Prostate gland (tissue), 2 donors: Measurements from ENCODE around the gene EVI5. TPM values are rescaled to one million over a fixed set of nuclear protein-coding genes. Genes with fewer than 3 reads are reported as not detected.

ENCODE experiments used
- DNase-seq: peaks from one replicate; pipeline ENCODE4 v3.0.0-alpha.2; 2019; ENCODE audit warnings: low spot score
- H3K27ac ChIP-seq, 2 donors: fragments of 200-600 bp; sonication (generic); 2 replicates each; pipeline ENCODE4 v1.5.1; 2017 to 2019
- H3K27me3 ChIP-seq: fragments of 200-600 bp; sonication (generic); replicated peaks from 2 replicates; pipeline ENCODE4 v1.5.1; 2019; ENCODE audit not compliant: insufficient read depth
- H3K36me3 ChIP-seq, 2 donors: fragments of 200-600 bp; sonication (generic); 1 replicate in 1 of 2; 2 replicates in 1 of 2; pipeline versions ENCODE4 v1.5.1 to v1.8.1; 2017 to 2019
- H3K4me1 ChIP-seq: fragments of 200-600 bp; sonication (generic); replicated peaks from 2 replicates; pipeline ENCODE4 v1.5.1; 2019
- H3K4me3 ChIP-seq, 2 donors: fragments of 200-600 bp; sonication (generic); 2 replicates each; pipeline ENCODE4 v1.5.1; 2017 to 2019
- H3K9me3 ChIP-seq: fragments of 200-600 bp; sonication (generic); 2 replicates; pipeline ENCODE4 v1.5.1; 2017
- CTCF ChIP-seq, 4 experiments: fragments of 200-600 bp in 2 of 4; fragments of 450-650 bp in 2 of 4; sonication (generic) in 2 of 4; IDR thresholded peaks; 1 replicate in 3 of 4; 2 replicates in 1 of 4; pipeline ENCODE4 v1.5.1; 2016 to 2019; ENCODE audit warnings: antibody characterized with exemption in 4 of 4, mild to moderate bottlenecking in 2 of 4, moderate library complexity in 2 of 4
- POLR2A ChIP-seq: fragments of 450-650 bp; IDR thresholded peaks from one replicate; pipeline ENCODE4 v1.6.1; 2016; ENCODE audit warnings: antibody characterized with exemption, mild to moderate bottlenecking
- POLR2AphosphoS5 ChIP-seq: sonication (generic); formaldehyde crosslinking; IDR thresholded peaks from one replicate; pipeline ENCODE4 v1.6.1; 2017; ENCODE audit warnings: antibody characterized with exemption
- WGBS: methylation state at CpG from one replicate; pipeline ENCODE4 v1.1.5; 2018; 5-methylcytosine and 5-hydroxymethylcytosine counted together
- intact Hi-C: fragments of 100-400 bp; cut with DNase I; formaldehyde crosslinking; loops from one replicate; pipeline ENCODE4 v1.14.2; 2022
- total RNA-seq, 2 donors: library from RNA; depleted of rRNA; stranded (reverse); fragments of >200 nt; gene quantifications; one replicate each; pipeline ENCODE4 v1.1.0, GENCODE V29; 2016

Gene EVI5
- 10 to 100 TPM; 22.2 to 38.6 TPM for total RNA-seq

GRCh38 chr1:92784639-92785500, at the start of gene EVI5:
TSS of gene EVI5 (minus strand) at chr1:92785108. CDS start at chr1:92736546, 48,562 bp downstream.
- Histone ChIP-seq H3K4me1 (peaks cover 5% of the 10 kb centered on the region), H3K27me3 (no peaks in the 10 kb centered on the region), H3K9me3 (no peaks in the 10 kb centered on the region), H3K4me3 (peak within 1 kb of the TSS; percentile 58 to 93), H3K36me3 (no peaks in the 10 kb centered on the region), H3K27ac (peak within 1 kb of the TSS; percentile 91 to 98)
- WGBS = 1% methylated on average over 85 of the region's 94 CpGs
- peak; percentile 92 for DNase-seq
- intact Hi-C loops = loop anchor here (5.0 kb wide), 1 partner anchor 47 kb away; the partner anchor contains the start of gene RPL5
- peak; percentile 71 for TF ChIP-seq POLR2A
- TF ChIP-seq POLR2AphosphoS5 = peak; percentile 83
- TF ChIP-seq CTCF (IDR thresholded peaks at IDR 0.05) = peak in 2 of 4 experiments; percentile 2 to 23

- TF ChIP-seq POLR2AphosphoS5 (no peak), POLR2A (no peak), CTCF (IDR thresholded peaks at IDR 0.05) (no peak)
- no peak for DNase-seq
- no peaks in the 10 kb centered on the region for H3K27me3 ChIP-seq
- intact Hi-C loops = loop anchor here (5.0 kb wide), 1 partner anchor 52 kb away; no protein-coding TSS in a partner anchor
- H3K36me3 ChIP-seq = peaks cover 0 to 3% of the 10 kb centered on the region in 2 donors
- H3K9me3 ChIP-seq = no peaks in the 10 kb centered on the region
- H3K4me1 ChIP-seq = peaks cover 16% of the 10 kb centered on the region
- H3K4me3 ChIP-seq = peak overlapping the region in 1 of 2 donors; percentile 91
- no peak overlapping the region for H3K27ac ChIP-seq
- 66% methylated on average over 5 of the region's 5 CpGs for WGBS
These were observed 49.7 kb upstream of the EVI5 start for GRCh38 chr1:92834617-92835016.

GRCh38 chr1:92833840-92834239, 48.9 kb upstream of the EVI5 start:
- Histone ChIP-seq H3K36me3 (peaks cover 0 to 3% of the 10 kb centered on the region in 2 donors), H3K9me3 (no peaks in the 10 kb centered on the region), H3K27ac (peak overlapping the region in 1 of 2 donors; percentile 92), H3K4me3 (peak overlapping the region in 1 of 2 donors; percentile 91), H3K4me1 (peaks cover 16% of the 10 kb centered on the region), H3K27me3 (no peaks in the 10 kb centered on the region)
- intact Hi-C loops = loop anchor here (5.0 kb wide), 1 partner anchor 52 kb away; no protein-coding TSS in a partner anchor
- DNase-seq = no peak
- 73% methylated on average over 5 of the region's 5 CpGs for WGBS
- TF ChIP-seq CTCF (IDR thresholded peaks at IDR 0.05) (no peak), POLR2A (no peak), POLR2AphosphoS5 (no peak)

GRCh38 chr1:92832537-92833114, 47.7 kb upstream of the EVI5 start:
- DNase-seq = no peak
- intact Hi-C loops = loop anchor here (5.0 kb wide), 1 partner anchor 50 kb away; no protein-coding TSS in a partner anchor
- 0% methylated on average over 19 of the region's 19 CpGs for WGBS
- H3K36me3 ChIP-seq = no peaks in the 10 kb centered on the region
- H3K27ac ChIP-seq = peak overlapping the region; percentile 92 to 93
- H3K9me3 ChIP-seq = no peaks in the 10 kb centered on the region
- TF ChIP-seq CTCF (IDR thresholded peaks at IDR 0.05) (no peak), POLR2AphosphoS5 (no peak), POLR2A (no peak)
- peaks cover 16% of the 10 kb centered on the region for H3K4me1 ChIP-seq
- H3K27me3 ChIP-seq = no peaks in the 10 kb centered on the region
- peak overlapping the region; percentile 91 to 94 for H3K4me3 ChIP-seq
